Calu3 (cell line): Measurements from ENCODE around the gene ARID3C. TPM values are rescaled to one million over a fixed set of nuclear protein-coding genes. Genes with fewer than 3 reads are reported as not detected.

Source experiments
- BruUV-seq: library from RNA; stranded (reverse); fragments of 400-500 nt; replicated peaks from 2 replicates; lab custom pipeline; 2021; lab: Mats Ljungman, UMichigan
- CTCF ChIA-PET: fragments of 300-600 bp; sonication (Branson Sonifier 250); formaldehyde crosslinking; loops from one replicate; lab custom pipeline; 2022; ENCODE audit warnings: antibody characterized with exemption; lab: Charles Lee
- DNase-seq: peaks from one replicate; pipeline ENCODE4 v3.0.0; 2022
- H3K27ac Mint-ChIP-seq: one replicate; pipeline ENCODE4 v1.8.0; 2022; ENCODE audit warnings: mixed read lengths; ENCODE audit not compliant: unreplicated experiment
- H3K27me3 Mint-ChIP-seq: one replicate; pipeline ENCODE4 v1.8.0; 2022; ENCODE audit warnings: mixed read lengths; ENCODE audit not compliant: unreplicated experiment
- H3K36me3 Mint-ChIP-seq: one replicate; pipeline ENCODE4 v1.8.0; 2022; ENCODE audit warnings: mild to moderate bottlenecking, moderate library complexity, mixed read lengths; ENCODE audit not compliant: insufficient read depth, unreplicated experiment
- H3K4me1 Mint-ChIP-seq: one replicate; pipeline ENCODE4 v1.8.0; 2022; ENCODE audit warnings: mild to moderate bottlenecking, low read depth, mixed read lengths; ENCODE audit not compliant: unreplicated experiment
- H3K4me3 Mint-ChIP-seq: one replicate; pipeline ENCODE4 v1.8.0; 2022; ENCODE audit warnings: mild to moderate bottlenecking, low read depth, moderate library complexity, mixed read lengths; ENCODE audit not compliant: unreplicated experiment
- H3K9me3 Mint-ChIP-seq: one replicate; pipeline ENCODE4 v1.8.0; 2022; ENCODE audit warnings: low read depth, mixed read lengths; ENCODE audit not compliant: unreplicated experiment
- CTCF ChIP-seq: fragments of 200-600 bp; IDR thresholded peaks from one replicate; pipeline ENCODE4 v1.8.0; 2022; ENCODE audit warnings: antibody characterized with exemption; ENCODE audit not compliant: unreplicated experiment
- intact Hi-C: fragments of 100-400 bp; cut with micrococcal nuclease; formaldehyde crosslinking; loops from one replicate; pipeline ENCODE4 v1.10.0; 2022; ENCODE audit not compliant: unreplicated experiment
- total RNA-seq: library from RNA; stranded (reverse); gene quantifications from 2 replicates; pipeline ENCODE4 v1.2.3, GENCODE V29; 2022

The ARID3C gene
- total RNA-seq, 1 experiment from 2014 or later = not detected

- H3K27ac Mint-ChIP-seq = no peak overlapping the region
- no peak for DNase-seq
- H3K9me3 Mint-ChIP-seq = no peaks in the 10 kb centered on the region
- BruUV-seq = no TSS peak
- H3K27me3 Mint-ChIP-seq = peaks cover 92% of the 10 kb centered on the region
- H3K4me1 Mint-ChIP-seq = no peaks in the 10 kb centered on the region
- no peak overlapping the region for H3K4me3 Mint-ChIP-seq
- intact Hi-C loops = no loop called here
- peaks cover 5% of the 10 kb centered on the region for H3K36me3 Mint-ChIP-seq
- TF ChIP-seq CTCF = no peak
- CTCF ChIA-PET = no interaction called here
Observed at GRCh38 chr9:34572628-34573027, 56.2 kb downstream of the ARID3C start.

- no peak for DNase-seq
- TF ChIP-seq CTCF = no peak
- CTCF ChIA-PET = no interaction called here
- BruUV-seq = no TSS peak
- Mint-ChIP-seq H3K9me3 (no peaks in the 10 kb centered on the region), H3K4me3 (no peak overlapping the region), H3K36me3 (peaks cover 5% of the 10 kb centered on the region), H3K27me3 (peaks cover 92% of the 10 kb centered on the region), H3K27ac (no peak overlapping the region), H3K4me1 (no peaks in the 10 kb centered on the region)
- intact Hi-C loops = no loop called here
Observed at GRCh38 chr9:34572092-34572491, 56.8 kb downstream of the ARID3C start.

- no TSS peak for BruUV-seq
- no peak overlapping the region for H3K27ac Mint-ChIP-seq
- no peak for DNase-seq
- H3K9me3 Mint-ChIP-seq = no peaks in the 10 kb centered on the region
- peaks cover 92% of the 10 kb centered on the region for H3K27me3 Mint-ChIP-seq
- CTCF ChIA-PET = no interaction called here
- H3K4me1 Mint-ChIP-seq = no peaks in the 10 kb centered on the region
- TF ChIP-seq CTCF = no peak
- H3K4me3 Mint-ChIP-seq = no peak overlapping the region
- H3K36me3 Mint-ChIP-seq = peaks cover 4% of the 10 kb centered on the region
- intact Hi-C loops = no loop called here
Observed at GRCh38 chr9:34571481-34571810, 57.4 kb downstream of the ARID3C start.

Other genes with a start within 250 kb of the ARID3C start
- 10.3 and 13.1 TPM in 2 replicates for gene FAM219A, start 170.5 kb downstream of the ARID3C start, total RNA-seq
- not detected in 2 replicates for gene DNAI1, start 170.3 kb downstream of the ARID3C start, total RNA-seq
- not detected in 2 replicates for gene ENHO, start 106.1 kb downstream of the ARID3C start, total RNA-seq
- gene CNTFR, start 39.3 kb downstream of the ARID3C start, total RNA-seq = 0.44 TPM in 1 of 2 replicates, not detected in the other
- 17.6 and 19.9 TPM in 2 replicates for gene RPP25L, start 17.0 kb downstream of the ARID3C start, total RNA-seq
- gene DCTN3, start 8.6 kb downstream of the ARID3C start, total RNA-seq = 50.8 and 51.8 TPM in 2 replicates
- 65.6 and 80.1 TPM in 2 replicates for gene SIGMAR1, start 8.7 kb upstream of the ARID3C start, total RNA-seq
- gene GALT, start 17.6 kb upstream of the ARID3C start, total RNA-seq = 25.7 and 26.6 TPM in 2 replicates
- 6.8 and 8.7 TPM in 2 replicates for gene IL11RA, start 23.1 kb upstream of the ARID3C start, total RNA-seq
- gene CCL27, start 33.6 kb upstream of the ARID3C start, total RNA-seq = not detected in 2 replicates
- not detected in 2 replicates for gene CCL19, start 62.2 kb upstream of the ARID3C start, total RNA-seq
- not detected in 2 replicates for gene CCL21, start 81.1 kb upstream of the ARID3C start, total RNA-seq